Measurements from ENCODE around the gene ADGRG6. TPM values are rescaled to one million over a fixed set of nuclear protein-coding genes. Genes with fewer than 3 reads are reported as not detected.
A peak's percentile ranks its signal among the peaks of the same experiment; 100 is the strongest.

The ADGRG6 gene
- total RNA-seq, 1 experiment from 2014 or later, result 30.3 TPM

DNA sequence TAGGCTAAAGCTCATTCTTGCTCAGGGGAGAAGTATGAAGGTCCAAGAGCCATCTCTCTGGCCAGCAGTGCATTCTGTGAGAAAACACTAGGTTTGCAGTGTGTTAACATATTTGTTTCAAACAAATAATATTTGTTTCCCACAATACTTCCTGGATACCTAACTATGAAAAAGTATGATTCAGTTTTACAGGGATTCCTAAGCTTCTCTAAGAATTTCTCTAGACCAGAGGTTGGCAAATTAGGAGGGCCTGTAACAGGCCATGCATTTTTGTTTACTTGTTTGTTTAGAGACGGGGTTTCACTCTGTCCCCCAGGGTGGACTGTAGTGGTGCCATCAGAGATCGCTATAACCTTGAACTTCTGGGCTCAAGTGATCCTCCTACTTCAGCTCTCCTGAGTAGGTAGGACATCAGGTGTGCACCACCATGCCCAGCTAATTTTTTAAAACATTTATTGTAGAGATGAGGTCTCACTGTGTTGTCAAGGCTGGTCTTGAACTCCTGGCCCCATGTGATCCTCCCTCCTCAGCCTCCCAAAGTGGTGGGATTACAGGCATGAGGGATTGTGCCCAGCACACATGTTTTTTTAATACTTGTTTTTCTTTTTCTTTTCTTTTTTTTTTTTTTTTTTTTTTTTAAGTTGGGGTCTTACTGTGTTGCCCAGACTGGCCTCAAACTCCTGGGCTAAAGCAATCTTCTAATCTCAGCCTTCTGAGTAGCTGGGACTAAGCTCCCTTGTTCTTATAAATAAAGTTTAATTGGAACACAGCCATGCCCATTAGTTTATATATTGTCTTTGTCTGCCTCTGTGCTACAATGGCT, 71.7 kb downstream of the ADGRG6 start:
- peak in 1 of 2 experiments; percentile 86 for DNase-seq
- peak overlapping the region; percentile 60 for H3K4me2 ChIP-seq
- POLR2A ChIA-PET (ENCODE audit: unreplicated experiment), result interaction anchor here (1.3 kb wide), 1 partner anchor 73 kb away, joined by 8 read pairs; no protein-coding TSS in a partner anchor

DNA sequence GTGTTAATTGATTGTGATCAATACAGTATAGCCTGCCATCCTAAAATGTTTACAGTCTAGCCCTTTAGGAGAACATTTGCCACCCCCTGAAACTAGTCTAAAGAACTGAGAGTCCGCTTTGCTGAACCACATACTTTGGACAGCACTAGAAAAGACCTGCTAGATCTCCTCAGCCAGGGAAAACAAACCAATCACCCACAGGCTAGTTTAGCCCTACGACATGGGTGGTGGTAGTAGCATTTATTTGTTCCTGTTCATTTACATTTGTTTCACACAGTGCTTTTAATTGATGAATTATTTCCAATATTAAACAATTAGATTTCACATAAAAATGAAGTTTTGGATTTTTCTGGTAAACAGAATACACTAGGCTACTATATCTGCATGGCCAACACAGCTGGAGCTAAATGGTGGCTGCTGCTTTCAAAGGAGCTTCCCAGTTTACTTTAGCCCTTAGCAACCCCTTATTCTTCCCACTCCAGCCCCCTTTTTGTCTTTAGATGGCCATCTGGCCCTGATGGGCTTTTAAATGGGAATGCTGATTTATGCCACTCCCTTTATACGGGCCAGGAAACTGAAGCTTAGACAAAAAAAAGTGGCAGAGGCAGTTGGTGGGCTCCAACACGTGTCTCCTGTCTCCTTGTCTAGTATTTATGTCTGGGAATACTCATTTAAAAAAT, 72.4 kb downstream of the ADGRG6 start:
- ChIA-PET POLR2A (ENCODE audit: unreplicated experiment) (no interaction called here), CTCF (no interaction called here)
- intact Hi-C loops (cut with micrococcal nuclease; ENCODE audit: unreplicated experiment), result loop anchor here (2.0 to 10.0 kb wide), 2 partner anchors 359 to 1301 kb away; partner anchors contain the start of gene PHACTR2
- Histone ChIP-seq H3K79me2 (ENCODE audit: low read depth) (peaks cover 5% of the 10 kb centered on the region; the same call in 1 of the 2 replicates), H3F3A (ENCODE audit: insufficient read depth, low read depth) (peaks cover 17% of the 10 kb centered on the region; the same call in 1 of the 2 replicates), H2AFZ (no peak overlapping the region), H3K9me2 (ENCODE audit: insufficient read depth) (no peaks in the 10 kb centered on the region), H4K20me1 (ENCODE audit: insufficient read depth) (no peaks in the 10 kb centered on the region), H3K9me3 (ENCODE audit: insufficient read depth, low read depth) (peaks cover 7% of the 10 kb centered on the region; the same call in 1 of the 2 replicates), H3K27me3 (ENCODE audit: insufficient read depth, low read depth) (no peaks in the 10 kb centered on the region), H3K4me1 (replicated peaks; ENCODE audit: insufficient read depth) (peaks cover 68% of the 10 kb centered on the region), H3K4me3 (no peak overlapping the region), H3K4me2 (no peak overlapping the region), H3K36me3 (ENCODE audit: low read depth) (no peaks in the 10 kb centered on the region), H3K27ac (peak overlapping the region; percentile 82)
- no peak for TF ChIP-seq EZH2 (IDR thresholded peaks at IDR 0.05; ENCODE audit: low read depth)
- TF ChIP-seq, protein P1, sequence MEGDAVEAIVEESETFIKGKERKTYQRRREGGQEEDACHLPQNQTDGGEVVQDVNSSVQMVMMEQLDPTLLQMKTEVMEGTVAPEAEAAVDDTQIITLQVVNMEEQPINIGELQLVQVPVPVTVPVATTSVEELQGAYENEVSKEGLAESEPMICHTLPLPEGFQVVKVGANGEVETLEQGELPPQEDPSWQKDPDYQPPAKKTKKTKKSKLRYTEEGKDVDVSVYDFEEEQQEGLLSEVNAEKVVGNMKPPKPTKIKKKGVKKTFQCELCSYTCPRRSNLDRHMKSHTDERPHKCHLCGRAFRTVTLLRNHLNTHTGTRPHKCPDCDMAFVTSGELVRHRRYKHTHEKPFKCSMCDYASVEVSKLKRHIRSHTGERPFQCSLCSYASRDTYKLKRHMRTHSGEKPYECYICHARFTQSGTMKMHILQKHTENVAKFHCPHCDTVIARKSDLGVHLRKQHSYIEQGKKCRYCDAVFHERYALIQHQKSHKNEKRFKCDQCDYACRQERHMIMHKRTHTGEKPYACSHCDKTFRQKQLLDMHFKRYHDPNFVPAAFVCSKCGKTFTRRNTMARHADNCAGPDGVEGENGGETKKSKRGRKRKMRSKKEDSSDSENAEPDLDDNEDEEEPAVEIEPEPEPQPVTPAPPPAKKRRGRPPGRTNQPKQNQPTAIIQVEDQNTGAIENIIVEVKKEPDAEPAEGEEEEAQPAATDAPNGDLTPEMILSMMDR (conservative IDR thresholded peaks at IDR 0.05), result no peak
- BruUV-seq (replicated peaks), result no TSS peak
- DNase-seq, result no peak

More for the DNA sequence above, 71.7 kb downstream of the ADGRG6 start:
- TF ChIP-seq EZH2 (IDR thresholded peaks at IDR 0.05; ENCODE audit: low read depth), result no peak
- TF ChIP-seq, protein P1 (conservative IDR thresholded peaks at IDR 0.05), result no peak
- Histone ChIP-seq H3F3A (ENCODE audit: insufficient read depth, low read depth) (peaks cover 17% of the 10 kb centered on the region; the same call in 1 of the 2 replicates), H3K27ac (peak overlapping the region; percentile 82), H3K4me3 (no peak overlapping the region), H3K9me2 (ENCODE audit: insufficient read depth) (no peaks in the 10 kb centered on the region), H3K79me2 (ENCODE audit: low read depth) (peaks cover 5% of the 10 kb centered on the region; the same call in 1 of the 2 replicates), H3K27me3 (ENCODE audit: insufficient read depth, low read depth) (no peaks in the 10 kb centered on the region), H3K4me1 (replicated peaks; ENCODE audit: insufficient read depth) (peaks cover 64% of the 10 kb centered on the region), H3K36me3 (ENCODE audit: low read depth) (no peaks in the 10 kb centered on the region), H3K9me3 (ENCODE audit: insufficient read depth, low read depth) (0 out of 2 replicates have a peak, but pooled peaks cover 1% of the 10 kb centered on the region), H4K20me1 (ENCODE audit: insufficient read depth) (no peaks in the 10 kb centered on the region), H2AFZ (no peak overlapping the region)
- CTCF ChIA-PET, result interaction anchor here (0.6 to 1.1 kb wide), 2 partner anchors 50 to 131 kb away, joined by 4 to 5 read pairs; no protein-coding TSS in a partner anchor
- intact Hi-C loops (cut with micrococcal nuclease; ENCODE audit: unreplicated experiment), result loop anchor here (2.0 to 10.0 kb wide), 2 partner anchors 359 to 1301 kb away; partner anchors contain the start of gene PHACTR2
- no TSS peak for BruUV-seq (replicated peaks)
